ENCODE results near the gene CDH12. TPM values are rescaled to one million over a fixed set of nuclear protein-coding genes. Genes with fewer than 3 reads are reported as not detected.

CDH12 gene
- total RNA-seq, 4 donors from 2014 or later = not detected

DNA sequence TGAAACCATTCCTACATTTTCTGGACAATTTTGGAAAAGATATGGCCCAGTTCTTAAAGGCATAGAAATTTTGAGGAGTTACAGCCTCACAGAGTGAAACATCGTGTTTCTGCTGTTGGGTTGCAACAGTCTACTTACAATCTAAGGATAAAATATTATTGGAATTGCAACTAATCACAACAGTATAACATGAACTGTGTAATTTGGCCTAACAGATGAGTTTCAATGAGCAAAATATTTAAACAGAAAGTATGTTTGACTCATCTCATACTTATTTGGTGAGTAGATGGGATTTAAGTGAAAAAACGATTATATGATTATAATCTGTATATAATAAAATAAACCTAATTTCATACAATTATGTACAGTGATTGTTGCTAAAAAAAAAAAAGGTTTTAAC lies 1061.8 kb downstream of the CDH12 start:
- intact Hi-C loops (cut with DNase I) = no loop called here
- no peaks in the 10 kb centered on the region for H3K27me3 ChIP-seq
- no peaks in the 10 kb centered on the region for H3K36me3 ChIP-seq
- no peaks in the 10 kb centered on the region for H3K4me1 ChIP-seq
- no peak overlapping the region for H3K27ac ChIP-seq
- no peak for TF ChIP-seq CTCF (IDR thresholded peaks at IDR 0.05)
- TF ChIP-seq POLR2A (IDR thresholded peaks at IDR 0.05) = no peak
- 77 to 82% methylated on average over 2 of the region's 2 CpGs for WGBS, 2 donors
- H3K9me3 ChIP-seq = no peaks in the 10 kb centered on the region
- H3K4me3 ChIP-seq (replicated peaks in 1 of 3) = no peak overlapping the region
- DNase-seq = no peak

- H3K4me3 ChIP-seq (replicated peaks in 1 of 3) = no peak overlapping the region
- intact Hi-C loops (cut with DNase I) = no loop called here
- H3K27ac ChIP-seq = no peak overlapping the region
- no peaks in the 10 kb centered on the region for H3K4me1 ChIP-seq
- no peaks in the 10 kb centered on the region for H3K27me3 ChIP-seq
- WGBS, 2 donors = 91 to 93% methylated on average over 1 of the region's 1 CpG
- H3K9me3 ChIP-seq = no peaks in the 10 kb centered on the region
- no peak for DNase-seq
- no peak for TF ChIP-seq CTCF (IDR thresholded peaks at IDR 0.05)
- TF ChIP-seq POLR2A (IDR thresholded peaks at IDR 0.05) = no peak
- no peaks in the 10 kb centered on the region for H3K36me3 ChIP-seq
These were observed 1068.7 kb downstream of the CDH12 start for GRCh38 chr5:21784487-21784886.

DNA sequence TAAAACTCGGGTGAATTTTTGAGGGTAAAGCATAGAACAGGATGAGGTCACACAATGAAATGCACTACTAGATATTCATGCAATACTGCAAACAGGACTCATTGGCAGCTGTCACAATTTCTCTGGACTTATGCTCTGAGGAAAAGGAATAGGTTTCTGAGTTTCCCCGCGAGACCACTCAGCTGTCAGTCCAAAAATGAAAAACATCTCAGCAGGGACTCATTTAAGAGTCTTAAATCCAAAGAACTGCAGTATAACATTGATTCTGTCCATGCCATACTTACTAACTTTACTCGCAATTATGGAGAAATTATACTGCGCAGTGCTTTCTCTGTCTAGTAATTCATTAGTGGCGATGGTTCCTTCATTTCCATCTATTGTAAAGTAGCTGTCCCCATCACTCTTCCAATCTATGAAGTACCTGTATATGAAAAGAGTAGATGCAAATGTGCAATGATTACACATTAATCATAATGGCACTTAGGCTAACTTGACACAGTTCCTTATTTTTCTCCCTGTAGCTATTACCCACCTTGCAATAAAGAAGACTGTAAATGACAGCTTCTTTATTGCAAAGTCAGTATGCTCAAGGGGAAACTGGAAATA lies 1070.0 kb downstream of the CDH12 start:
- no peak overlapping the region for H3K4me3 ChIP-seq (replicated peaks in 1 of 3)
- intact Hi-C loops (cut with DNase I) = no loop called here
- H3K36me3 ChIP-seq = no peaks in the 10 kb centered on the region
- no peak for DNase-seq
- WGBS, 2 donors = 88% methylated on average over 6 of the region's 6 CpGs
- TF ChIP-seq POLR2A (IDR thresholded peaks at IDR 0.05) (no peak), CTCF (IDR thresholded peaks at IDR 0.05) (no peak)
- H3K4me1 ChIP-seq = no peaks in the 10 kb centered on the region
- H3K9me3 ChIP-seq = peaks cover 3% of the 10 kb centered on the region
- no peaks in the 10 kb centered on the region for H3K27me3 ChIP-seq
- H3K27ac ChIP-seq = no peak overlapping the region

DNA sequence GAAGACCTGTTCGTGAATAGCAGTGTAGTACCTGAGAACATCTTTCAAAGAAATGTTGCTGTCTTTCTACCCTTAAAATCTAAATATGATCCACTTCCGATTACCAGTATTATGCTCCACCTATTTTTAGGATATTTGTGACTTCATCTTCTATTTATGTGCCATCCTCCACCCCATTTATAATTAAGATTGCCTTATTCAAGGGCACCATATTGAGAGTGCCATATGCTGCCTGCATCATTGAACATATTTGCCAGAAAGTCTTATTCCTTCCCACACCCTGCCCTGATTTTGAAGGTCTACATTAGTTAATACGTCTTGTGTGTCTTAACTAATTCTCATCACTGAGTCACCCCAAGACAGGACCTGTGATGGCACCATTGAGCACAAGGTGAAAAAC lies 1076.7 kb downstream of the CDH12 start:
- Histone ChIP-seq H3K4me3 (replicated peaks in 1 of 3) (no peak overlapping the region), H3K27me3 (no peaks in the 10 kb centered on the region), H3K4me1 (no peaks in the 10 kb centered on the region), H3K9me3 (peaks cover 3% of the 10 kb centered on the region), H3K36me3 (no peaks in the 10 kb centered on the region), H3K27ac (no peak overlapping the region)
- TF ChIP-seq POLR2A (IDR thresholded peaks at IDR 0.05) (no peak), CTCF (IDR thresholded peaks at IDR 0.05) (no peak)
- DNase-seq = no peak
- intact Hi-C loops (cut with DNase I) = no loop called here
- WGBS, 2 donors = 88 to 92% methylated on average over 3 of the region's 3 CpGs

GRCh38 chr5:21774801-21775200 lies 1078.3 kb downstream of the CDH12 start:
- WGBS, 2 donors = 92 to 100% methylated on average over 1 of the region's 1 CpG
- Histone ChIP-seq H3K4me1 (no peaks in the 10 kb centered on the region), H3K36me3 (no peaks in the 10 kb centered on the region), H3K9me3 (peaks cover 3% of the 10 kb centered on the region), H3K4me3 (replicated peaks in 1 of 3) (no peak overlapping the region), H3K27me3 (no peaks in the 10 kb centered on the region), H3K27ac (no peak overlapping the region)
- no peak for DNase-seq
- intact Hi-C loops (cut with DNase I) = no loop called here
- TF ChIP-seq POLR2A (IDR thresholded peaks at IDR 0.05) = no peak
- TF ChIP-seq CTCF (IDR thresholded peaks at IDR 0.05) = no peak

Measured in thyroid gland (tissue), 4 donors.